ENCODE results near the gene NBPF3.
"Not testable (repeated sequence)": the region's sequence is repeated elsewhere in the genome, so short reads cannot be mapped to it uniquely, and the experiment has no call there.

Gene NBPF3

GRCh38 chr1:21457654-21458053 lies 17.7 kb downstream of the NBPF3 start:
- H3K4me3 ChIP-seq (ENCODE audit: low read depth, low read length) = no peak overlapping the region
- TF ChIP-seq CTCF (IDR thresholded peaks at IDR 0.05; ENCODE audit: borderline replicate concordance, insufficient read depth, low read depth, low read length) = no peak

GRCh38 chr1:21465127-21465526 lies 25.2 kb downstream of the NBPF3 start:
- not testable (repeated sequence) for H3K4me3 ChIP-seq (ENCODE audit: low read depth, low read length)

- H3K4me3 ChIP-seq (ENCODE audit: low read depth, low read length) = not testable (repeated sequence)
Measured at GRCh38 chr1:21467946-21468345, 28.0 kb downstream of the NBPF3 start.

GRCh38 chr1:21468599-21468998 lies 28.7 kb downstream of the NBPF3 start:
- H3K4me3 ChIP-seq (ENCODE audit: low read depth, low read length) = no peak overlapping the region
- peak; percentile 29; the same call in 1 of the 2 replicates for TF ChIP-seq CTCF (IDR thresholded peaks at IDR 0.05; ENCODE audit: borderline replicate concordance, insufficient read depth, low read depth, low read length)

- no peak overlapping the region for H3K4me3 ChIP-seq (ENCODE audit: low read depth, low read length)
- no peak for TF ChIP-seq CTCF (IDR thresholded peaks at IDR 0.05; ENCODE audit: borderline replicate concordance, insufficient read depth, low read depth, low read length)
Measured at GRCh38 chr1:21469581-21469980, 29.6 kb downstream of the NBPF3 start.

GRCh38 chr1:21472861-21473260 lies 32.9 kb downstream of the NBPF3 start:
- TF ChIP-seq CTCF (IDR thresholded peaks at IDR 0.05; ENCODE audit: borderline replicate concordance, insufficient read depth, low read depth, low read length) = no peak
- H3K4me3 ChIP-seq (ENCODE audit: low read depth, low read length) = no peak overlapping the region

GRCh38 chr1:21478356-21478755 lies 38.4 kb downstream of the NBPF3 start:
- no peak for TF ChIP-seq CTCF (IDR thresholded peaks at IDR 0.05; ENCODE audit: borderline replicate concordance, insufficient read depth, low read depth, low read length)
- H3K4me3 ChIP-seq (ENCODE audit: low read depth, low read length) = no peak overlapping the region

- not testable (repeated sequence) for H3K4me3 ChIP-seq (ENCODE audit: low read depth, low read length)
Measured at GRCh38 chr1:21483881-21484280, 43.9 kb downstream of the NBPF3 start.

- TF ChIP-seq CTCF (IDR thresholded peaks at IDR 0.05; ENCODE audit: borderline replicate concordance, insufficient read depth, low read depth, low read length) = no peak
- no peak overlapping the region for H3K4me3 ChIP-seq (ENCODE audit: low read depth, low read length)
Measured at GRCh38 chr1:21489146-21489545, 49.2 kb downstream of the NBPF3 start.
